Hepatocyte (in vitro differentiated cells): ENCODE measurements around the gene LHPP. TPM values are rescaled to one million over a fixed set of nuclear protein-coding genes. Genes with fewer than 3 reads are reported as not detected.

Source experiments
- DNase-seq: peaks from one replicate; pipeline ENCODE4 v3.0.0-alpha.2; 2016; ENCODE audit warnings: low spot score
- H2AFZ ChIP-seq: fragments of 200-600 bp; sonication (generic); 2 replicates; pipeline ENCODE4 v1.6.0; 2016; ENCODE audit warnings: antibody characterized with exemption, mild to moderate bottlenecking
- H3K27ac ChIP-seq: fragments of 200-600 bp; sonication (generic); 2 replicates; pipeline ENCODE4 v1.5.1; 2016; ENCODE audit warnings: mild to moderate bottlenecking
- H3K27me3 ChIP-seq: fragments of 200-600 bp; sonication (generic); 2 replicates; pipeline ENCODE4 v1.6.1; 2016
- H3K36me3 ChIP-seq: fragments of 200-600 bp; sonication (generic); replicated peaks from 2 replicates; pipeline ENCODE4 v1.5.1; 2016; ENCODE audit warnings: low read depth; ENCODE audit not compliant: insufficient read depth
- H3K4me1 ChIP-seq: fragments of 200-600 bp; sonication (generic); 2 replicates; pipeline ENCODE4 v1.5.1; 2016; ENCODE audit warnings: mild to moderate bottlenecking, moderate library complexity; ENCODE audit not compliant: insufficient read depth
- H3K4me2 ChIP-seq: fragments of 200-600 bp; sonication (generic); 2 replicates; pipeline ENCODE4 v1.6.0; 2016
- H3K4me3 ChIP-seq: fragments of 200-600 bp; sonication (generic); 2 replicates; pipeline ENCODE4 v1.5.1; 2016; ENCODE audit warnings: mild to moderate bottlenecking
- H3K79me2 ChIP-seq: fragments of 200-600 bp; sonication (generic); 2 replicates; pipeline ENCODE4 v1.6.0; 2017; ENCODE audit warnings: mild to moderate bottlenecking
- H3K9me2 ChIP-seq: fragments of 200-600 bp; sonication (generic); replicated peaks from 2 replicates; pipeline ENCODE4 v1.6.0; 2017; ENCODE audit warnings: mild to moderate bottlenecking; ENCODE audit not compliant: insufficient read depth
- H3K9me3 ChIP-seq: fragments of 200-600 bp; sonication (generic); 2 replicates; pipeline ENCODE4 v1.5.1; 2016; ENCODE audit warnings: low read depth, mild to moderate bottlenecking
- H4K20me1 ChIP-seq: fragments of 200-600 bp; sonication (generic); 2 replicates; pipeline ENCODE4 v1.6.0; 2016; ENCODE audit warnings: mild to moderate bottlenecking; ENCODE audit not compliant: insufficient read depth, poor library complexity, severe bottlenecking
- EZH2 ChIP-seq: fragments of 200-600 bp; sonication (generic); IDR thresholded peaks from 2 replicates; pipeline ENCODE4 v1.6.1; 2016; ENCODE audit warnings: antibody characterized with exemption, mild to moderate bottlenecking, borderline replicate concordance
- EZH2phosphoT487 ChIP-seq: fragments of 200-600 bp; sonication (generic); IDR thresholded peaks from one replicate; pipeline ENCODE4 v1.6.1; 2018; ENCODE audit warnings: antibody characterized with exemption, mild to moderate bottlenecking, low read depth, moderate library complexity; ENCODE audit not compliant: unreplicated experiment, severe bottlenecking
- whole genome bisulfite sequencing: methylation state at CpG from one replicate; pipeline ENCODE4 v1.1.6; 2016; ENCODE audit warnings: low lambda C conversion rate; ENCODE audit errors: missing lambda C conversion rate; 5-methylcytosine and 5-hydroxymethylcytosine counted together
- polyA plus RNA-seq: library from polyadenylated mRNA; unstranded; fragments of >200 nt; fragmentation: Nextera tagmentation; extraction: Ambion mirVana; gene quantifications from 2 replicates; pipeline ENCODE4 v1.2.1, GENCODE V29; 2016
- total RNA-seq: library from RNA; depleted of rRNA; stranded (reverse); fragments of >200 nt; gene quantifications from 2 replicates; pipeline ENCODE4 v1.2.3, GENCODE V29; 2014
- TF ChIP-seq, protein P1 (sequence below): fragments of 200-600 bp; sonication (generic); IDR thresholded peaks from 2 replicates; pipeline ENCODE4 v1.5.1; 2016; ENCODE audit warnings: antibody characterized with exemption, mild to moderate bottlenecking; ENCODE audit not compliant: poor library complexity

The LHPP gene
- total and polyA plus RNA-seq, 2 experiments from 2014 or later = 29.4 to 30.3 TPM

DNA sequence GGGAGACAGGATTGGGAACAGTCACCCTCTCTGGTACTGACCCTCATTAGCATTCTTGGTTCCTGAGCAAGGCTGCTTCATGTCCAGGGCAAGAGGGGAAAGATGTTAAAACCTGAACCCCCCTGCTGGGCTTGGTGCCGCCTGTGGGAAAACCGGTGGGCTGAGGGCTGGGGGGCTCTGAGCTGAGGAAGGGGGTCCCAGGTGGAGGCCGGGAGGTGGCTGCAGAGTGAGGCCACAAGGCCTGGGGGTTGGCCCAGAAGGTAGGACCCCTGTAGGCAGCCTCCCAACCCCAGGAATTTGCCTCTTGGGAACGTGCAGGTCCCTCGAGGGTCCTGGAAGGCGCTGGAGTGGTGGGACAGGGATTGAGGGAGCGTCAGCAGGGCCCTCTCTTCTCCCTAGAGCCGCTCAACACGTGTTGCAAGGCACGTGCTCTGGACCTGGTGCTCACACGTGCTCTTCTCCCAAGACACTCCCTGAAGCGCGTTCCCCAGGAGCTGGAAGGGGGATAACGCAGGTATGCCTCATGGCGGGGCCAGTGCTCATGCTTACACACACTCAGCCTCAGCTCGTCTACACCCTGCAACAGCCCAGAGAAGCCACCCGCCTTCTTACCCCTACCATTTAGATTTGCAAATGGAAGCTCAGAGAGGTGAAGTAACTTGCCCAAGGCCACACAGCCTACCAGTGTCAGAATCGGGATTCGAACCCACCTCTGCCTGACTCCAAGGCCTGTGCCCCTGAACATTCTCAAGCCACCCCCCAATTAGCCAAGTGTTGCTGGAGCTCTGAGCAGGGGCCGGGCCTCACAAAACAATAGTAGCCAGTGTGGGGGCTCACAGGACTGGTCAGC, 64.4 kb downstream of the LHPP start:
- Histone ChIP-seq H3K4me3 (no peak overlapping the region), H4K20me1 (no peaks in the 10 kb centered on the region), H2AFZ (no peak overlapping the region), H3K36me3 (no peaks in the 10 kb centered on the region), H3K9me2 (no peaks in the 10 kb centered on the region), H3K27ac (no peak overlapping the region), H3K4me2 (no peak overlapping the region), H3K27me3 (no peaks in the 10 kb centered on the region), H3K79me2 (no peaks in the 10 kb centered on the region), H3K4me1 (peaks cover 12% of the 10 kb centered on the region), H3K9me3 (no peaks in the 10 kb centered on the region)
- TF ChIP-seq EZH2 (no peak), EZH2phosphoT487 (no peak)
- TF ChIP-seq, protein P1, sequence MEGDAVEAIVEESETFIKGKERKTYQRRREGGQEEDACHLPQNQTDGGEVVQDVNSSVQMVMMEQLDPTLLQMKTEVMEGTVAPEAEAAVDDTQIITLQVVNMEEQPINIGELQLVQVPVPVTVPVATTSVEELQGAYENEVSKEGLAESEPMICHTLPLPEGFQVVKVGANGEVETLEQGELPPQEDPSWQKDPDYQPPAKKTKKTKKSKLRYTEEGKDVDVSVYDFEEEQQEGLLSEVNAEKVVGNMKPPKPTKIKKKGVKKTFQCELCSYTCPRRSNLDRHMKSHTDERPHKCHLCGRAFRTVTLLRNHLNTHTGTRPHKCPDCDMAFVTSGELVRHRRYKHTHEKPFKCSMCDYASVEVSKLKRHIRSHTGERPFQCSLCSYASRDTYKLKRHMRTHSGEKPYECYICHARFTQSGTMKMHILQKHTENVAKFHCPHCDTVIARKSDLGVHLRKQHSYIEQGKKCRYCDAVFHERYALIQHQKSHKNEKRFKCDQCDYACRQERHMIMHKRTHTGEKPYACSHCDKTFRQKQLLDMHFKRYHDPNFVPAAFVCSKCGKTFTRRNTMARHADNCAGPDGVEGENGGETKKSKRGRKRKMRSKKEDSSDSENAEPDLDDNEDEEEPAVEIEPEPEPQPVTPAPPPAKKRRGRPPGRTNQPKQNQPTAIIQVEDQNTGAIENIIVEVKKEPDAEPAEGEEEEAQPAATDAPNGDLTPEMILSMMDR = no peak
- WGBS = 89% methylated on average over 20 of the region's 20 CpGs
- DNase-seq = no peak

DNA sequence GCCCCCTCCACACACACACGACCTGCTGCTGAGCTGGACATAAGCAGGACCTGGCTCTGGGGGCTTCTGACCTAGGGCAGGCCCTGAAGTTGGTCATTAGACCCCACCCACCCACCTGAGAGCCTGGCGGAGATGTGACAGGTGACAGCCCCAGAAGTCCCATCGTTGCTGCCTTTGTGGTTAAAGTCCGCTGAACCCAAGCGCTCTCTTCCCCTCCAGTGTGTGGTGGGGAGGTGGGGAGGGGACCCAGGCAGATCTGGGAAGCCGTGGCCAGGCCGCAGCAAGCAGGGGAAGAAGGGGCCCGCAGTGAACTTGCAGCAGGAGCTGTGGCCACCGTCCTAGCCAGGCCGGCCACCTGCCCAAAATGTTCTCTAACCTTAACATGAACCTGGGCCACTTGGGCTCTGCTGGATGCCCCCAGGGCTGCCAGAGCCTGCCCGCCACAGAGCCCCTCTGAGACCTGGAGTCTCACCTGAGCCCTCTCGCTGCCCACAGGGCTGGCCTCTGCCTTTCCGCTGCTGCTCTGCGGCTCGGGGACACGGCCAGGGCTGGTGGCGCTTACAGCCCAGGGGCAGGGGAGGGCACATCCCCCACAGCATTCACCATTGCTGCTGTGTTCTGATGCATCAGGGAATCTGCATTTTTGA, 65.1 kb downstream of the LHPP start:
- 85% methylated on average over 13 of the region's 17 CpGs for WGBS

DNA sequence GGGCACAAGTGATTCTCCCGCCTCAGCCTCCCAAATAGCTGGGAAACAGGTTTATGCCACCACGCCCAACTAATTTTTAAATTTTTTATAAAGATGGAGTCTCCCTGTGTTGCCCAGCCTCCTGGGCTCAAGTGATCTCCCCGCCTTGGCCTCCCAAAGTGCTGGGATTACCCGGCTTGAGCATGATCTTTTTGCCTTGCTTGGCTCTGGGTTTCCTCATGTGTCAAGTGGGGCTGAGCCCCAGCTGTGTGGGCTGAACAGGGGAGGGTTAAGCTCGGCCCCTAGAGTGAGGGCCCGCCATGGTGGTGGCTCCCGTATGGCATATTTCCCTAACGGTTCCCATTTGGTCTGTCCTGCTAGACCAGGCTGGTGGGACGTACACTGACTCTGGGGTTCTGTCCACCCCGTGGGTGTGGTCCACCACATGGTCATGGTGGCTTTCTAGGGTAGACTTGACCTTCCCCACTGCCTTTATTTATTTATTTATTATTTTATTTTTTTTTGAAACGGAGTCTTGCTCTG, 66.3 kb downstream of the LHPP start:
- H4K20me1 ChIP-seq = no peaks in the 10 kb centered on the region
- TF ChIP-seq, protein P1 = no peak
- TF ChIP-seq EZH2 (no peak), EZH2phosphoT487 (no peak)
- no peak overlapping the region for H3K27ac ChIP-seq
- no peaks in the 10 kb centered on the region for H3K79me2 ChIP-seq
- no peak overlapping the region for H2AFZ ChIP-seq
- WGBS = 83% methylated on average over 11 of the region's 11 CpGs
- no peaks in the 10 kb centered on the region for H3K9me2 ChIP-seq
- no peaks in the 10 kb centered on the region for H3K9me3 ChIP-seq
- no peak overlapping the region for H3K4me2 ChIP-seq
- no peaks in the 10 kb centered on the region for H3K27me3 ChIP-seq
- no peak overlapping the region for H3K4me3 ChIP-seq
- H3K36me3 ChIP-seq = no peaks in the 10 kb centered on the region
- DNase-seq = no peak
- peaks cover 9% of the 10 kb centered on the region for H3K4me1 ChIP-seq

More for the DNA sequence above, 65.1 kb downstream of the LHPP start:
- H3K4me3 ChIP-seq = no peak overlapping the region
- H3K4me2 ChIP-seq = no peak overlapping the region
- no peak overlapping the region for H3K27ac ChIP-seq
- H3K4me1 ChIP-seq = peaks cover 12% of the 10 kb centered on the region
- DNase-seq = no peak
- H3K9me2 ChIP-seq = no peaks in the 10 kb centered on the region
- no peak overlapping the region for H2AFZ ChIP-seq
- no peaks in the 10 kb centered on the region for H4K20me1 ChIP-seq
- H3K9me3 ChIP-seq = no peaks in the 10 kb centered on the region
- H3K27me3 ChIP-seq = no peaks in the 10 kb centered on the region
- no peaks in the 10 kb centered on the region for H3K36me3 ChIP-seq
- TF ChIP-seq EZH2 = no peak
- no peak for TF ChIP-seq EZH2phosphoT487
- TF ChIP-seq, protein P1 = no peak
- no peaks in the 10 kb centered on the region for H3K79me2 ChIP-seq
